Measurements from ENCODE around the gene SLC9A8.
"Not testable (repeated sequence)": the region's sequence is repeated elsewhere in the genome, so short reads cannot be mapped to it uniquely, and the experiment has no call there.

SLC9A8 gene

DNA sequence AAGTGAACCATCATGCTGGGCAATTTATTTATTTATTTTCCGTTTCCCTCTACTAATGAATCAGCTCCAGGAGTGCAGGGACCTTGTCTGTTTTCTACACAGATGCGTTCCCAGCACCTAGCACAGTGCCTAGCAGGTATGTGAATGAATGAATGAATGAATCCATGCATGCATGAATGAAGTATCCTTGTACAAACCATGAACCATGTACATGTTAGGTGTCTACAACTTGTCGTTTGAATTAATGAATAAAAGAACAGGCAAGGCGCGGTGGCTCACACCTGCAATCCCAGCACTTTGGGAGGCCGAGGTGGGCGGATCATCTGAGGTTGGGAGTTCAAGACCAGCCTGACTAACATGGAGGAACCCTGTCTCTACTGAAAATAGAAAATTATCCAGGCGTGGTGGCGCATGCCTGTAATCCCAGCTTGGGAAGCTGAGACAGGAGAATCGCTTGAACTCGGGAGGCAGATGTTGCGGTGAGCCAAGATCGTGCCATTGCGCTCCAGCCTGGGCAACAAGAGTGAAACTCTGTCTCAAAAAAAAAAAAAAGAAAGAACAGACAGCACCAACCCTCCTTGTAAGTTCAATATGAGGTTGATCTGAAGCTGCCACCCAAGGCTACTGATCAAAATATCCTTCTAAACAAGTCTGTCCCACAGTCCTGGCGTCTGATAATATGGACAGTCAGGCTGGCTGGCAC is 27.3 kb upstream of the SLC9A8 start:
- intact Hi-C loops (cut with DNase I), result no loop called here
- no peak for DNase-seq

DNA sequence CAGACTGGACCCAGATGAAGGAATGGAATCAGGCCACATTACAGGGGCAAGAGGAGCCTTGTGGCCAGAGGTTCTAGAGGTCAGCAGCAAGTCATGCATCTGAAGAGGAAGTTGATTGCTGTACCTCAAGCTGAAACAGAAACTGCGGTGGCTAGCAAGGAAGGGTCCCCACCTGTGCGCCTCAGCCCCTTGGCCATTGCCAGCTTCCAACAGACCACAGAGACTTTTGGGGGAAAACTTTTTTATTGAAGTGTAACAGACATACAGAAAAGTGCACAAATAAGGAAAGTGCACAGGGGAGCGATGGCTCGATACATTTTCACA is 26.8 kb upstream of the SLC9A8 start:
- DNase-seq, result no peak
- intact Hi-C loops (cut with DNase I), result no loop called here

DNA sequence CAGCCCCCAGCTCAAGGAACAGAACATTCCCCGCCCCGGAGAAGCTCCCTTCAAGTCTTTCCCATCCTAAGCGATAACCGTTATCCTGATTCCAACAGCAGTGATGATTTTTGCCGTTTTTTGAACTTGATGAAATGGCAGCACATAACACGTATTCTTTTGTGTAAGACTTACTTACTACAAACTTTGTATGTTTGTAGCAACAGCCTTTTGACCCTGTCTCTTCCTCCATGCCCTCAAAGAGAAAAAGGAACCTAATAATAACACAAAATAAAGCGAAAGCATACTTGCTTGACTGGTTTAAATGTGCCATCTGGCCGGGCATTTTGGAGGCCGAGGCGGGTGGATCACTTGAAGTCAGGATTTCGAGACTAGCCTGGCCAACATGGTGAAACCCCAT is 26.4 kb upstream of the SLC9A8 start:
- DNase-seq, result no peak

DNA sequence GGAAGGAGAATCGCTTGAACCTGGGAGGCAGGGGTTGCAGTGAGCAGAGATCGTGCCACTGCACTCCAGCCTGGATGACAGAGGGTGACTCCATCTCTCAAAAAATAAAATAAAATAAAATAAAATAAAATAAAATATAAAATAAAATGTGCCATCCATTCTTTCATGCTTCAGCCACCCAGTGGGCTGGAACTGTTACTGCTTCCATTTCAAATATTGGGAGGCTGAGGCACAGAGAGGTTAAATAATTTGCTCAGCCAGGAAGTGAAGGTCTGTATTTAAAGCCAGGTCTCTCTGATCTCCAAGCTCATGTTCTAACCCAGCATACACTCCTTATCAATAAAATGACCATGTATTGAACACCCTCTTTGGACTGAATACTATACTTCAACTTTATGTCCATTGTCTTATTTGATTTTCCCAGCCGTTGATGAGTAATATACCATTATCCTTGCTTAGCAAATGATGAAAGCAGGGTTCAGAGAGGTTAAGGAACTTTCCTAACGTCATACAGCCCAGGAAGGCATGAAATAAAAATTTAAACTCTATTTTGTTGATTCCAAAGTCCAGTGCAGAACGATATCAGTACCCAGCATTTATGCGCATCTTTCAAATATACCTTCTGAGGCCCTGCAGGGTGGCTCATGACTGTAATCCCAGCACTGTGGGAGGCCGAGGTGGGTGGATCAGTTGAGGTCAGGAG is 25.8 kb upstream of the SLC9A8 start:
- DNase-seq, result no peak
- intact Hi-C loops (cut with DNase I), result no loop called here

More for the DNA sequence above, 26.4 kb upstream of the SLC9A8 start:
- intact Hi-C loops (cut with DNase I), result no loop called here

DNA sequence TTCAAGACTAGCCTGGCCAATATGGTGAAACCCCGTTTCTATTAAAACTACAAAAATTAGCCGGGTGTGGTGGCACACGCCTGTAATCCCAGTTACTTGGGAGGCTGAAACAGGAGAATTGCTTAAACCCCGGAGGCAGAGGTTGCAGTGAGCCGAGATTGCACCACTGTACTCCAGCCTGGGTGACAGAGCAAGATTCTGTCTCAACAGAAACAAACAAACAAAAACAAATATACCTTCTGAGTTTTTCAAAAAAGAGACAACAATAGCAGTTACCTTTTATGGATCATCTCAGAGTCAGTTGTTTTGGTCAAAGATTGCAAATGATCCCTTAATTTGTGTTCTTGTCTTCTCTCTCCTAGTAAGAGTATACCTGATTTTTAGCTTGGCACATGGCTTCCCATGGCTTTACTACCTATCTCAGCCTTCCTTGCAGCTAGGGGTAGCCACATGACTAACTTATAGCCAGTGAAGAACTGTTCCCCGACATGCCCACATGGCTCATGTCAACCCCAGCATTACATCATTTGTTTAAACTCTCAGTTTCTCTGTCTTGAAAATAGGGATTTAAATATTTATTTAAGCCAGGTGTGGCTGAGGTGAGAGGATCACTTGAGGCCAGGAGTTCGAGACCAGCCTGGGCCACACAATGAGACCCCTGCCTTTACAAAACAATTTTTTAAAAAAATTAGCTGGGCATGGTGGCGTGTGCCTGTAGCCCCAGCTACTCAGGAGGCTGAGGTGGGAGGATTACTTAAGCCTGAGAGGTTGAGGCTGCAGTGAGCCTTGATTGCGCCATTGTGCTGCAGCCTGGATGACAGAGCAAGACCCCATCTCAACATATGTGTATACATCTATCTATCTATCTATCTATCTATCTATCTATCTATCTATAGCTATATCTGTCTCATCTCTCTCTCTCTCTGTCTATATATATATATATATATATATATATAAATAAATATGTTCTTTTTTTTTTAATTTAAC is 25.0 kb upstream of the SLC9A8 start:
- no peak for DNase-seq
- intact Hi-C loops (cut with DNase I), result no loop called here

DNA sequence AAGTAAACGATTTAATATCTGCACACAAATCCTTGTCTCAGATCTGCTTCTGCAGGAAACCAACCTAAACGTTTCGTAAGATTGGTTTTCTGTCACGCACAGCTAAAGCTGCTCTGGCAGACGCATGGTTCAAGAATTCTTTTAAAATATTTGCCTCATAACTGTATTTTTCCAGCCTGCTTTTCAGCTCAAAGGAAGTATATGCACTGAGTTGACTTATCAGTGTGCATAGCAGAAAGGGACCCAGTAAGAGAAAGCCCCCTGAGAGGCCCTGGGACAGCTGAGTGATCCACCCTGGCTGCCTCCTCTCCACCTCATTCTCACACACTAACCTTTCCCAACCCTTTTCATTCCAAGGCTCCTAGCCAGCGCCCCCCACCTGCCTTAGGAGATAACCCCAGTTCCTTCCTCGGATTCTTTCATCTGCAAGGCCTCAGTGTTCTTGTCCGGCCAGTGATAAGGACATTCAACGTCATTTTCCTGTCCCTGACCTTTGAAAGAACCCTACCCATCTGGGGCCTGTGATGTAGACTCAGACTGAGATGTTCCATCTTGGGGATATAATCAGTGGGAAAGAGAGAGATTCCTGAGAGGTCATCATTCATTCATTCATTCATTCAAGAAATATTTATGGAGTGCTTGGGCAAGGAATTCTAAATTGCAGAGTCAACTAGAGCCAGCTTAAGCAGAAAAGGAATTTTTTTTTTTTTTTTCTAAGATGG is 22.4 kb upstream of the SLC9A8 start:
- intact Hi-C loops (cut with DNase I), result no loop called here
- DNase-seq, result no peak

DNA sequence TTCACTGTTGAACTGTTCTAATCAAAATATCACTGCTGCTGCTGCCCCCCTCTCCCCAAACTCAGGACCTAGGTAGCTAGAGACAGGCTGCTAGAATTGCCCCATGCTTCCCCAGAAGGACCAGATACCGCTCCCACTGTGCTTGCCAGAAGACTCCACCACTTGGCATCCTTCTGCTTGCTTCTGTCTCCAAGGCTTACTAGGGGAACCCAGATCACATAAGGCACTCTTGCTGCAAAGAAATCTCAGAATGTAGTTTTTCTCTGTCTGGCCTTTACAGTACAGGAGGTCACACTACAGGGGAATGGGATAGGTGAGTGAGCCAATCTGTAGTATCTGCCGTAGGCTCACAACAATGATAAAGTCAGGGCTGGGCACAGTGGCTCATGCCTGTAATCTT is 21.5 kb upstream of the SLC9A8 start:
- no peak for DNase-seq
- intact Hi-C loops (cut with DNase I), result no loop called here

DNA sequence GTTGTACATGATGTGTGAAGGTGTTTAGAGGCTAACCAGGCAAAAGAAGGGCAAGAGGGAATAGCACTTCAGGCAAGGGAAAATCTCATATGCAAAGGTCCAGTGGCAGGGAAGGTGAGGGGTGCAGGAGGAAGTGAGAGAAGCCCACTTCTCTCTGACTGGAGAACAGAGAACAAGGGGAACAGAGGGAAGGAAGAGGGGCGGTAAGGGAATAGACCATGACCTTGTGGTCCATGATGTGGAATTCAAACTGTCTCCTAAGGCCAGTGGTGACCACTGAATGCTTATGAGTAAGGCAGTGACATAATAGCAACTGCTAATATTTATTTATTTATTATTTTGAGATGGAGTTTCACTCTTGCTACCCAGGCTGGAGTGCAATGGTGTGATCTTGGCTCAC is 20.6 kb upstream of the SLC9A8 start:
- DNase-seq, result no peak
- intact Hi-C loops (cut with DNase I), result no loop called here

DNA sequence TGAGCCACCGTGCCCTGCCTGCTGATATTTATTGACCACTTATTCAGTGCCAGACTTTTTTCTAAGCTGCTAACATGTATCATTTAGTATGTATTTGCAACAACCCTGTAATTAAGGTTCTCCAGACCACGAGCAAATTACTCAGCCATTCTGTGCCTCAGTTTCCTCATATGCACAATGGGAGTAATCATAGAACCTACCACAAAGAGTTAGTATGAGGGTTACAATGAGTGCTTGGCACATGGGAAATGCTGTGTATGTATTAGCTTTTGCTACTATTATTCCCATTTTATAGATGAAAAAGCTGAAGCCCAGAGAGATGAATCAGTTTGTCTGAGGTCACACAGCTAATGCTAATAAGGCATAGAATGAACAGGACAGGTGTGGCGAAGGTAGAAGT is 20.0 kb upstream of the SLC9A8 start:
- intact Hi-C loops (cut with DNase I), result no loop called here
- DNase-seq, result no peak

DNA sequence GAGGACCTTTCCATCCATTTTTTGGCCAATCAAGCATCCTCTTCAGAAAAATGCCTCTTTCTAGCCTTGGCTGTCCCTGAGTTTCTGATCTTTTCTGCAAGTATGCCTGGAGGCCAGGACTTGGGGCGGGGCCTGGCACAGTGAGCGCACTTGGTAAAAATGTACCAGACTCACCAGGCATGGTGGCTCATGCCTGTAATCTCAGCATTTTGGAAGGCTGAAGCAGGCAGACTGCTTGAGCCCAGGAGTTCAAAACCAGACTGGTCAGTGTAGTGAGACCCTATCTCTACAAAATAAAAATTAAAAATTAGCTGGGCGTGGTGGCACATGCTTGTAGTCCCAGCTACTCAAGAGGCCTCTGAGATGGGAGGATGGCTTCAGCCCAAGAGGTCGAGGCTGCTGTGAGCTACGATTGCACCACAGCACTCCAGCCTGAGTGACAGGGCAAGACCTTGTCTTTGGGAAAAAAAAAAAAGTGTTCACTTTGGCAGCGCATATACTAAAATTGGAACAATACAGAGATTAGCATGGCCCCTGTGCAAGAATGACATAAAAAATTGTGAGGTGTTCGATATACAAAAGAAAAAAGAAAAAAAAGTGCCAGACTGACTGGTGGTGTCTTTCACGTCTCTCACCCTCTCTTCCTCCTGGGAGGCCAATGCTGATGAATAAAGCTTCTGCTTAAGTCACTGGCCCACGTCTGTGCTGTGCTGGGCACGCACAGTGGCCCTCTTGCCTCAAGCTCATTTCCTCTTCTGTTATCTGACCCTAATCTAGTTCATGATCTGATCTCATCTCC is 18.1 kb upstream of the SLC9A8 start:
- intact Hi-C loops (cut with DNase I), result no loop called here

DNA sequence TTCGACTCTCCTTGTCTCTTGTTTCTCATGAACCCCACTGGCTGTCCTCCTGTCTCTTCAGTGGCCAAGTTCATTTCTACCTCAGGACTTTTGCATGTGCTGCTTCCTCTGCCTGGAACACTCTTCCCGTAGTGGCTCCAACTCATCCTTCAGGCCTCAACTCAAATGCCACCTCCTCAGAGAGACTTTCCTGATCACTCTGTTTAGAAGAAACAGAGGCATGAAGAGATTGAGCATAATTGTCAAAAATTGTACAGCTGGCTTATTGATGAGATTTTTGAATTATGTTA is 17.5 kb upstream of the SLC9A8 start:
- no peak for DNase-seq
- intact Hi-C loops (cut with DNase I), result no loop called here

More for the DNA sequence above, 18.1 kb upstream of the SLC9A8 start:
- no peak for DNase-seq

DNA sequence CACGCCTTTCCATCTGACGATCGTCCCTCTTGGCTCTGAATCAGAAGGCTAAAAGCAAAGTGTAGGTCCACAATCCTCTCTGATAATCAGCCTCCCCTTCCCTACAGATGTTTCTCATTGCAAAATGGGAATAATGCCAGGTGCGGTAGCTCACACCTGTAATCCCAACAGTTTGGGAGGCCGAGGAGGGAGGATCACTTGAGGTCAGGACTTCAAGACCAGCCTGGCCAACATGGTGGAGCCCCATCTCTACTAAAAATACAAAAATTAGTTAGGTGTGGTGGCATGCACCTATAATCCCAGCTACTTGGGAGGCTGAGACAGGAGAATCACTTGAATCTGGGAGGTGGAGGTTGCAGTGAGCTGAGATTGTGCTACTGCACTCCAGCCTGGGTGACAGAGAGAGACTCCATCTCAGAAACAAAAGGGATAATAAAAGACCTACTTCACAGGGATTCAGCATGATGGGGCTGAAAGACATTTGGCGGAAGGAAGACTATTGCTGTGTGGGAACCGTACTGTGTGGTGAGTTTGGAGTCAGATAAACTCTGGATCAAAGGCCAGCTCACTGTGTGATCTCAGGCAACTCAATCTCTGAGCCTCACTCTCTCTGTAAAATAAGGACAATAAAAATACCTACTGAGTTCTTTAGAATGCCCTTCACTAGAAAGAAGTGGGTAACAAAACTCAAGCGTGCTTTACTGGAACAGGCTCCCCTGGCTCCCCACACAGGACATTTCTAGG is 15.9 kb upstream of the SLC9A8 start:
- DNase-seq, result no peak

DNA sequence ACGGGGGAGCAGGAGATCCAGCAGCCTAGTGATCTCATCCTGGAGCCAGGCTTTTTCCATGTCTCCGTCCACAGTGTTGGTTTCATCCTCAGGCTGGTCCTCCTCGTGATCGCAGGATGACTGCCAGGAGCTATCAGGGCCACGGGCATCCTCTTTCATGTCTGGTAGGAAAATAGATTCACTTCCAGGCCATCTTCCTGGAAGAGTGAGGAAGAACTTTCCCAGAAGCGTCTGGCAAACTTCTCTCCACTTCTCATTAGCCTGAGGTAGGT is 15.3 kb upstream of the SLC9A8 start:
- DNase-seq, result no peak

More for the DNA sequence above, 15.9 kb upstream of the SLC9A8 start:
- intact Hi-C loops (cut with DNase I), result no loop called here

DNA sequence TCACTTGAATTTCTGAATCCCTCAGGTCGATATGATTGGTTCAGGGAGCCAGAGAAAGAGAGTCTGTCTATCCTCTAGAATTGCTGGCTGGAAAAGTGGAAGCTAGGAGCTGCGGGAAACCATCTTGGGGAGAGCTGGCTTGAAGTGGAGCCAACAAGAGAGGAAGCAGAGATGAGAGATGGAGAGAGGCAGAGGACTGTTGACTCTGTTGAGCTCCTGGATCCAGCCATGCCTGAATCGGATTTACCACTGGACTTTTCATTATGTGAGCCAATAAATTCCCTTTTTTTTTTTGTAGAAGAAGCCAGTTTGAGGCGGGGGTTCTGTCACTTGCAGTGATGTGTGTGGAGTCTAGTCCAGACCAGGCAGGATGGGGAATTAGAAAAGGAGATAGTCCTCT is 13.9 kb upstream of the SLC9A8 start:
- DNase-seq, result no peak
- intact Hi-C loops (cut with DNase I), result no loop called here

More for the DNA sequence above, 15.3 kb upstream of the SLC9A8 start:
- intact Hi-C loops (cut with DNase I), result no loop called here

DNA sequence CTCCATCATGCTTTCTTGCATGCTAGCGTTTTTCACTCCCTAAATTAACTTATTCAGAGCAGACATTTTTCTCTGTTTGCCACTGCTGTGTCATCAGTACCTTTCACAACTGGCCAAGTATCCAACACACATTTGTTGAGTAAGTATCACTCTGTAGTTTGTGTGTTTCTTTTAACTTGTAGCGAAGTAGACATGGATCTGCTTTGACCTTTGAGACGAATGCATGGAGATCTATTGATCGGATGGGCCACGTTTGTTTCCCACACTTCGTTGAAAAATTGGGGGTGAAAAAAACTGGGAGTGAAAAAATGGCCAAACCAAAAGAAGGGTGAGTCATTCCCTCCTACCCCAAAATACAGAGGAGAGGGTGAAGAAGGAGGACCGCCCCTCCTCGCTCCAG is 12.9 kb upstream of the SLC9A8 start:
- intact Hi-C loops (cut with DNase I), result no loop called here
- no peak for DNase-seq

DNA sequence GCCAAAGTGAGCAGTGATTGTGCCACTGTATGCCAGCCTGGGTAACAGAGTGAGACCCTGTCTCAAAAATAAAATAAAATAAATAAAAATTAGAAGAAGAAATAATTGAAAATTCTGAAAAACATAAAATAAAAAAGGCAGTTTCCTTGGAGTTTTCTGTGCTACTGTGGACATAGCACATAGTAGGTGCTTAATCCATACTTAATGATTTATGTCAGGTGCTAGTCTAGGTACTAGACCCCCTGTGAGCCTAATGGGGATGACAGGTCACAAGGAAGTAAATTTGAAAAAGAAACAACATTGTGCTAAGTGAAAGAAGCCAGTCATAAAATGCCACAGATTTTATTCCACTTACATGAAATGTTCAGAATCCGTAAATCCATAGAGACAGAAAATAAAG is 9.2 kb upstream of the SLC9A8 start:
- intact Hi-C loops (cut with DNase I), result no loop called here
- no peak for DNase-seq

DNA sequence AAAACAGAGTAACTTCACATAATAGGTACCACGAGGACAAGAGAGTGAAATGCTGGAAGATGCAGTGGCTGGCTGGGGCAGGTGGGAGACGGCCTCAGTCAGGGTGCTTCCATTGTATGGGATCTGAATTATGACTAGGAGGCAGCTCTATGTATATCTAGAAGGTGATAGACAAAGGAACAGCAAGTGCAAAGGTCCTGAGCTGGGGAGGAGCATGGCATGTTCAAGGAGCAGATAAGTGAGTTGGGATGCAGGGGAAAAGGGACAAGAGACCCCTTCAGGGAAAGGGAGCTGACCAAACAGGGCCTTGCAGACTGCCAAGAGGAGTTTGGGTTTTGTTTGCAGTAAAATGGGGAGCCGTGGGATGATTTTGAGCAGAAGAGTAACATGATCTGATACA is 8.3 kb upstream of the SLC9A8 start:
- DNase-seq, result no peak
- intact Hi-C loops (cut with DNase I), result no loop called here

DNA sequence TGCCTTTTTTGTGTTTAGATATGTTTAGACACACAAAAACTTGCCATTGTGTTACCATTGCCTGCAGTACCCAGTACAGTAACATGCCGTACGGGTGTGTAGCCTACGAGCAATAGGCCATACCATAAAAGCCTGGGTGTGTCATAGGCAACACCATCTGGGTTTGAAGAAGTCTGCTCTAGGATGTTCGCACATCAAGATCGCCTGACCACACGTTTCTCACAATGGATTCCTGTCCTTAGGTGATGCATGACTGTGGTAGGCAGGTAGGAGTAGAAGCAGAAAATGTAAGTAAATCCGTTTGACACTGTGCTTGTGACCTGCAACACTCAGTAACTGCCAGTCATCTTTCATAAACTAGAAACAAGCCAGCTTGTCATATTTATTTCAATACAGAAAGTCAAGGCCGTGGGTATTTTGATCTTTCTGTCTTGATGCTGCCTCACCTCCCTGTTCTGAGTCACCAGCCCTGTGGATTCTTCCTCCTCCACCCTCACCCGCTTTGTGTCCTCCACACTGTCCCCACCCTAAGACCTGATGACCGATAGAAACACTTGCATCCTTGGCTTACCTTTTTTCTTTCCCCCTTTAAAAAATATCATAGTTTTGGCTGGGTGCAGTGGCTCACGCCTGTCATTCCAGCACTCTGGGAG is 7.3 kb upstream of the SLC9A8 start:
- DNase-seq; intact Hi-C loops (cut with DNase I): not testable (repeated sequence)

Measured in head of caudate nucleus (tissue), 42 donors.